DMS53 treated with DMSO at 0.1 percent for 48 hours (cell line): Measurements from ENCODE around the gene TAGLN.
A peak's percentile ranks its signal among the peaks of the same experiment; 100 is the strongest.

Experiments used
- DNase-seq: peaks from one replicate; lab custom pipeline; 2025; ENCODE audit not compliant: unreplicated experiment; lab: John Stamatoyannopoulos, UW

TAGLN gene

GRCh38 chr11:117229931-117230285 is 30.7 kb downstream of the TAGLN start:
- no peak for DNase-seq

GRCh38 chr11:117230286-117230961 is 31.3 kb downstream of the TAGLN start:
- DNase-seq, result no peak

GRCh38 chr11:117230999-117231841 is 32.0 kb downstream of the TAGLN start:
- DNase-seq, result no peak

- DNase-seq, result no peak
Observed at GRCh38 chr11:117231842-117232091, 32.6 kb downstream of the TAGLN start, which contains the start of gene PCSK7. Gene PCSK7 (minus strand): TSS chr11:117232073. CDS start chr11:117229844, 2,229 bp downstream.

- DNase-seq, result peak; percentile 53
Observed at GRCh38 chr11:117232092-117232878, 33.1 kb downstream of the TAGLN start, which contains the start of gene RNF214. Gene RNF214 (plus strand): TSS chr11:117232671. CDS start chr11:117234273, 1,602 bp downstream.

GRCh38 chr11:117232911-117233409 is 33.8 kb downstream of the TAGLN start:
- no peak for DNase-seq

GRCh38 chr11:117238221-117238620 is 39.1 kb downstream of the TAGLN start:
- no peak for DNase-seq

GRCh38 chr11:117239295-117239694 is 40.1 kb downstream of the TAGLN start:
- no peak for DNase-seq

- DNase-seq, result no peak
Observed at GRCh38 chr11:117248341-117248740, 49.2 kb downstream of the TAGLN start.

GRCh38 chr11:117249571-117249970 is 50.4 kb downstream of the TAGLN start:
- no peak for DNase-seq

GRCh38 chr11:117251506-117251905 is 52.3 kb downstream of the TAGLN start:
- no peak for DNase-seq

GRCh38 chr11:117255966-117256365 is 56.8 kb downstream of the TAGLN start:
- peak; percentile 39 for DNase-seq

GRCh38 chr11:117256573-117256972 is 57.4 kb downstream of the TAGLN start:
- DNase-seq, result no peak
